Neutrophil (primary cell): ENCODE results near the gene PTGER4.
"Not testable (repeated sequence)": the region's sequence is repeated elsewhere in the genome, so short reads cannot be mapped to it uniquely, and the experiment has no call there.

Experiments used
- H3K27ac ChIP-seq: fragments of 200-600 bp; sonication (generic); 2 replicates; pipeline ENCODE4 v1.5.1; 2016; ENCODE audit warnings: mild to moderate bottlenecking, moderate library complexity
- H3K27me3 ChIP-seq: fragments of 200-600 bp; sonication (generic); 2 replicates; pipeline ENCODE4 v1.6.0; 2016; ENCODE audit warnings: mild to moderate bottlenecking
- H3K36me3 ChIP-seq: fragments of 200-600 bp; sonication (generic); 2 replicates; pipeline ENCODE4 v1.5.1; 2017
- H3K4me1 ChIP-seq, 2 experiments: fragments of 200-600 bp in 1 of 2; sonication (generic) in 1 of 2; 1 replicate in 1 of 2; 2 replicates in 1 of 2; pipeline versions ENCODE4 v1.5.1 to v1.6.1; 2013 to 2016; ENCODE audit warnings: low read depth in 1 of 2, low read length in 1 of 2, mild to moderate bottlenecking in 1 of 2, moderate library complexity in 1 of 2; ENCODE audit not compliant: control insufficient read depth in 1 of 2, insufficient read depth in 1 of 2
- H3K4me3 ChIP-seq, 2 experiments: fragments of 200-600 bp in 1 of 2; sonication (generic) in 1 of 2; 1 replicate in 1 of 2; 2 replicates in 1 of 2; pipeline ENCODE4 v1.5.1; 2013 to 2016; ENCODE audit warnings: low read depth in 1 of 2, low read length in 1 of 2, mild to moderate bottlenecking in 1 of 2, moderate library complexity in 1 of 2
- H3K9me3 ChIP-seq: fragments of 200-600 bp; sonication (generic); 2 replicates; pipeline ENCODE4 v1.5.1; 2016
- CTCF ChIP-seq: fragments of 200-600 bp; sonication (generic); IDR thresholded peaks from 2 replicates; pipeline ENCODE4 v1.5.1; 2016; ENCODE audit warnings: antibody characterized with exemption

Gene PTGER4

GRCh38 chr5:40653221-40654022 lies 26.3 kb upstream of the PTGER4 start:
- H3K4me1 ChIP-seq, result peaks cover 5 to 12% of the 10 kb centered on the region in 2 experiments
- no peaks in the 10 kb centered on the region for H3K36me3 ChIP-seq
- no peaks in the 10 kb centered on the region for H3K9me3 ChIP-seq
- TF ChIP-seq CTCF, result no peak
- no peak overlapping the region for H3K4me3 ChIP-seq
- no peak overlapping the region for H3K27ac ChIP-seq
- H3K27me3 ChIP-seq, result no peaks in the 10 kb centered on the region

GRCh38 chr5:40654377-40654991 lies 25.2 kb upstream of the PTGER4 start:
- H3K36me3 ChIP-seq, result no peaks in the 10 kb centered on the region
- H3K27ac ChIP-seq, result no peak overlapping the region
- peaks cover 5 to 6% of the 10 kb centered on the region in 2 experiments for H3K4me1 ChIP-seq
- no peak for TF ChIP-seq CTCF
- no peak overlapping the region for H3K4me3 ChIP-seq
- H3K27me3 ChIP-seq, result no peaks in the 10 kb centered on the region
- no peaks in the 10 kb centered on the region for H3K9me3 ChIP-seq

DNA sequence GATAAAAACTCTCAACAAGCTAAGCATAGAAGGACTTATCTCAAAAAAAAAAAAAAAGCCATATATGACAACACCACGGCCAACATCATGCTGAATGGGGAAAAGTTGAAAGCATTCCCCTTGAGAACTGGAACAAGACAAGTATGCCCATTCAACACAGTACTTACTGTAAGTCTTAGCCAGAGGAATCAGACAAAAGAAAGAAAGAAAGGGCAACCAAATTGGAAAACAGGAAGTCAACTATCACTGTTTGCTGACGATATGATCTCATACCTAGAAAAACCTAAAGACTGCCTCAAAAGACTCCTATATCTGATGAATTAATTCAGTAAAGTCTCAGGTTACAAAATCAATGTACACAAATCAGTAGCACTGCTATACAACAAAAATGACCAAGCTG lies 24.6 kb upstream of the PTGER4 start:
- H3K27ac ChIP-seq, result no peak overlapping the region

GRCh38 chr5:40656091-40656490 lies 23.6 kb upstream of the PTGER4 start:
- H3K9me3 ChIP-seq, H3K4me1 ChIP-seq, H3K36me3 ChIP-seq, H3K27me3 ChIP-seq, H3K27ac ChIP-seq, H3K4me3 ChIP-seq: not testable (repeated sequence)

More for the DNA sequence above, 24.6 kb upstream of the PTGER4 start:
- no peaks in the 10 kb centered on the region for H3K9me3 ChIP-seq
- no peak for TF ChIP-seq CTCF
- no peak overlapping the region for H3K4me3 ChIP-seq
- H3K36me3 ChIP-seq, result no peaks in the 10 kb centered on the region
- H3K27me3 ChIP-seq, result no peaks in the 10 kb centered on the region
- H3K4me1 ChIP-seq, result peaks cover 0 to 7% of the 10 kb centered on the region in 2 experiments

DNA sequence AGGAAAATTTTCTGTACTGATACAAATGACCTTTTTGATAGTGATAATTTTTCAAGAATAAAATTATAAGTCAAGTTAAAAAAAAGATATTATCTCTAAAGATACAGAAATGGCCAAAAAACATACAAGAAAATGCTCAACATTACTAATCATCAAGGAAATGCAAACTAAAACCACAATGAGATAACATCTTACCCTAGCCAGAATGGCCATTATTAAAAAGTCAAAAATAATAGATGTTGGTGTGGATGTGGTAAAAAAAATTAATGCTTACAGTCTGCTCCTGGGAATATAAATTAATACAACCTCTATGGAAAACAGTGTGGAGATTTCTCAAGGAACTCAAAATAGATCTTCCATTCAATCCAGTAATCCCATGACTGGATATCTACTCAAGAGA lies 22.9 kb upstream of the PTGER4 start:
- peaks cover 0 to 9% of the 10 kb centered on the region in 2 experiments for H3K4me1 ChIP-seq
- TF ChIP-seq CTCF, result no peak
- H3K27ac ChIP-seq, result no peak overlapping the region

GRCh38 chr5:40660751-40661150 lies 19.0 kb upstream of the PTGER4 start:
- Histone ChIP-seq H3K4me1 (peaks cover 0 to 9% of the 10 kb centered on the region in 2 experiments), H3K4me3 (no peak overlapping the region), H3K9me3 (no peaks in the 10 kb centered on the region), H3K36me3 (no peaks in the 10 kb centered on the region), H3K27me3 (no peaks in the 10 kb centered on the region), H3K27ac (no peak overlapping the region)
- no peak for TF ChIP-seq CTCF

More for the DNA sequence above, 22.9 kb upstream of the PTGER4 start:
- H3K27me3 ChIP-seq, result no peaks in the 10 kb centered on the region
- H3K9me3 ChIP-seq, result no peaks in the 10 kb centered on the region
- no peak overlapping the region for H3K4me3 ChIP-seq
- no peaks in the 10 kb centered on the region for H3K36me3 ChIP-seq
